Fibroblast of the conjunctiva (primary cell): ENCODE measurements around the gene PRDM8.
"Not testable (repeated sequence)": the region's sequence is repeated elsewhere in the genome, so short reads cannot be mapped to it uniquely, and the experiment has no call there.

Experiments used
- DNase-seq: peaks from one replicate; pipeline ENCODE4 v3.0.0-alpha.2; 2010; ENCODE audit warnings: low read depth

Gene PRDM8

DNA sequence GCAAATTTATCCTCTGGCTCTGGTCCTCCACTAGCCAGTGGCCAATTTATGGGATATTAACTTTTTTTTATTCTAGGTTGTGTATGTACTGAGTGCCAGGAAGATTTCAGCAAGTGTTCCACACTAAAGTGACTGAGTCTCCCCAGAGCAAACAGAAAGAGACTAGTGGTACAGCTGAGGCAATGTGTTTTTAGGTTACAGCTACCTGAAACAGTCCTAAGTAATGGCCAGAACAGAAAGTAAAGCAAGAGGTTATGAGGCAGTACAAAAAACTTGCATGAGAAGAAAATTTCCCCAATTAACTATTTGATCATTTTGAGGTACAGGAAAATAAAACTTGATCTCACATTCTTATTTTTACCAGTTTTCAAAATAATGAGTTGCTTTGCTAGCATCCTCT is 31.2 kb downstream of the PRDM8 start:
- no peak for DNase-seq

DNA sequence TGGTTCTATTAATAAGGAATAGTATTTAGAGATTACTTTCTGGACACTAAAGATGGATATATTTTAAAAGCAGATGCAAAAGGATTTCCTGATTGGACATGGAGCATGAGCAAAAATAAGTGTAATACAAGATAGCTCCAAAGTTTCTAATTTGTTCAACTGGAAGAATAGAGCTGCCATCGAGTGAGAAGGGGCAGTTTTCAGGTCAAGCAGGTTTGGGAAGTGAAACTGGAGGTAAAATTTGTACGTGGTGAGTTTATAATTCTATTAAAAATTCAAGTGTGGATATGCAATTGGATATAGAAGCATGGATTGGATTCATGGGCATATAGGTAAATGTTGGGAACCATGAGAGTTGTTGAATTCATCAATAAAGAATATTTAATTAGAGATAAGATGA is 31.8 kb downstream of the PRDM8 start:
- no peak for DNase-seq

DNA sequence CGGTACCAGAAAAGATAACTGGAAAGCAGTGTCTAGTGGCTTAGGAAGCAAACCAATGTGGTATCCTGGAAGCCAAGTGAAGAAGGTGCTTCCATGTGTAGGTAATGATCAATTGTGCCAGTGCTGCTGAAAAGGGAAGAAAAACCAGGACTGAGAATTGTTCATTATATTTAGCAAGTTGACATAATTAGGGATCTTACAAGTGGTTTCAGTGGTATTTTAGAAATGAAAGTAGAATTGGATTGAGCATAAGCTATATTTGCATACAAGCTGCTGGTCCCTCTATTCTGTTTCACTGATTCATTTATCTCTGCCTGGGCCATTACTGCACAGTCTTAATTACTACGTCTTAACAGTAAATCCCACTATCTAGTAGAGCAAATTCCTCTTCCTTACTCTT is 32.3 kb downstream of the PRDM8 start:
- DNase-seq: no peak

DNA sequence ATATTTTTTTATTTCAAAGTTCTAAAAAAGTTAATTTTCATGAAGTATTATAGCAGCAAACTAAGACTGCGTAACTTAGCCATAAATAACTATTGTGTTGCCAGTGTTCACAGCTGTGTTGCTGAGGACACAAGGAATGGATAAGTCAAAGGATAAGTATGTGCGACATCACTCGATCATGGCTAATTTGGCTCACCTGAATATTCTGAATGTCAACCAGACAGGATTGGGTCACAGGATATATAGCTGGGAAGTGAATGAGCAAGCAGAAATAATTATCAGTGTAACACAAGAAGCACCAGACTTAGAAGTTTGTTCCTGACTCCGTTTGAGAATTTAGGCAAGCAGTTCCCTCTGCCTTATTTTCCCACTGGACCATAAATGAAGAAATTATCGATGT is 33.9 kb downstream of the PRDM8 start:
- no peak for DNase-seq

DNA sequence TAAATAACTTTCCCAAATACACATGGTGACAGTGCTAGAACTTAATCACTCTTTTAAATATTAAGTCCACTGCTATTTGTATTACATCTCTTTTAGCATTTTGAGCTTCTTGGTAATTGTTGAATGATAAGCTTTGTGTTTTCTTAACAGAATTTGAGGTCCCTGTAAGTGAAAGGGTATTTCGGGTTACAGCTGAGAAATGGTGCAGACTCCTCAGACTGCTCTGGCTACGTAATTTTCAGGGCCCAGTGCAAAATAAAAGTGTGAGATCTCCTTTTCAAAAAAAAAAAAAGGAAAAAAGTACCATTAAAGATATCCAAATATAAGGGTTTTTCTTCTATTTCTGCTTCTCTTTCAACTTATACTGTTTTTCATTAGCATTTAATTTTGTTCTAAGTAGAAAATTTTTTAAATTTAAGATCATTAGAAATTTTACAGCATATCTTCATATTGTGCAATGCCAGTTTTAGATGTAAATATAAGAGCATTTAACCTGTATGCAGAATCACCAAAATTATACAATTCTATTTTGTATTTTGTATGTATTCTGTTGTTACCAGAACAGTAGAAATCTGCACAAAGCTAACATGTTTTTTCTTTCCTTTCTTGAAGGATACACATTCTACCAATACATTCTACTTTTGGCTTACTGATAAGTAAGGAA is 35.5 kb downstream of the PRDM8 start:
- DNase-seq: no peak

DNA sequence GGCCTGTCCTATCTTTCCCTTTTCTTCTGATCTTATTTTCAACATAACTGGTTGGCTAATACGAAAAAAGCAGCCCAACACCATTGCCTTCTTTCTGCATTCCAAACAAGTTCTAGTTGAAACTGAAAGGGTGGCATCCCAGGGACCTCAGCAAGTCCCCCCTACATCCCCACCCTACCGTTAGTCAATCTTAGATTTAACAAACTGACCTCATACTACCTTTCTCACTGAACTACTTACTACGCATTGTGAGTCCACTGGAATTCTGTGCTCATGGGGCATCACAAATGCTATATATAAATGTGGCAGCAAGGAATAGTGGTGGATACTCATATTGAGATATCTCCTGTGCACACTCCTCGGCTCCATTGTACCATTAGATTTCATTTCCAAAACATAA is 36.1 kb downstream of the PRDM8 start:
- no peak for DNase-seq

DNA sequence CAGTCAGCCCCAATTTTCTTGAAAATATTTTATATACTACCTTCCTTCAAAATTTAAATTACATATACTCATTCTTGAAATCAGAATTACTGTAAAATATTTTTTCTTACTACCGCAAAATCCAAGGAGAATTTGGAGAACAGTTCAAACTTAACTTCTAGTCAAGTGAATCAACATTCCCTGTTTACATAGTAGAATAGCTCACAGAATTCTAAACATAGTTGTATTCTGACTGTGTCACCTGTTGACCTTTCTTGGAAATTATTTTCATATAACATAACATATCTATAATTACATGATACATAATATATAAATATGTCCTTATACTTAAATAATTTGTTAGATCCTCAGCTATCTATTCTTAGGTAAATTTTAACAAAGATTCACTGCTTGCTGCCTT is 38.1 kb downstream of the PRDM8 start:
- DNase-seq: no peak

DNA sequence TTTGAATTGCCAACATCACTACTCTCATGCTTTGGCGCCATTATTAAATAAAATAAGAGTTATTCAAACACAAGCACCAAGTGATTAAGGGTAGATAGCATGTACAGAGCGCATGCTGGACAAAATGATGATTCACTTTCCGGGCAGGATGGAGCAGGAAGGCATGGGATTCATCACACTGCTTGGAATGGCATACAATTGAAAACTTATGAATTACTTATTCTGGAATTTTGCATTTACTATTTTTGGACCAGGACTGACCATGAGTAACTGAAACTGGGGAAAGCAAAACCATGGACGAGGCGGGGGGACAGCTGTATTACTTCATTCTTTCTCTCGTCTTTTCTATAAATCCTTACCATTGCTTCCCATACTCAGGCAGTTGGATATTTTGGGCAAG is 40.7 kb downstream of the PRDM8 start:
- DNase-seq: peak; percentile 63

DNA sequence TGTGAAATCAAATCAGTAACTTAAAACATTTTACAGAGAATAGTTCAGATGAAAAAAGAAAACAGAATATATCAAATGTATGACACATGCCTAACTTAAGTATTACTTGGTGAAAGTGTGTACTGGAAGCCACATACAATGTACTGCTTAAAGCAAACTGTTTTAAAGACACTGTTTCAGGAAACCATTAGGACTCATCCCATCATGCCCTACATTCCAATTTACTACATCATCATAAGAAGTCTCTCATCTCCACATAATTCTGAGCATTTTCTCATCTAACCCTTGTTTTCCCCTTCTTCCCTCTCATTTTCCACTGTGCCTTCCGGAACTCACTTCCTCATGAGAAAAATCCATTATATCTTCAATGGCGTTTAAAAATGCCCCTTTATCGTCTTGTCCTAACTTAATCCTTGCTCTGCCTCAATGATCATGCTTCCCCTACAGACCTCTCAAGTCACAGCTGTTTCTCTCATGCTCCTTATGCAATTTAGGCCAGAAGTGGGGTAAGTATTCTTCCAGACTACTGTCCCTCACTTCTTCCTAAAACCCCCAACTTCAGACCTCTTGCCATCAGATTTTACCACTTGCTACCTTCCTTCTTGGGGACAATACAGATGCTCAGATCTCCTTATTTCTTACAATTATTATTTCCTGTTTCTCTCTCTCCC is 42.3 kb downstream of the PRDM8 start:
- no peak for DNase-seq

DNA sequence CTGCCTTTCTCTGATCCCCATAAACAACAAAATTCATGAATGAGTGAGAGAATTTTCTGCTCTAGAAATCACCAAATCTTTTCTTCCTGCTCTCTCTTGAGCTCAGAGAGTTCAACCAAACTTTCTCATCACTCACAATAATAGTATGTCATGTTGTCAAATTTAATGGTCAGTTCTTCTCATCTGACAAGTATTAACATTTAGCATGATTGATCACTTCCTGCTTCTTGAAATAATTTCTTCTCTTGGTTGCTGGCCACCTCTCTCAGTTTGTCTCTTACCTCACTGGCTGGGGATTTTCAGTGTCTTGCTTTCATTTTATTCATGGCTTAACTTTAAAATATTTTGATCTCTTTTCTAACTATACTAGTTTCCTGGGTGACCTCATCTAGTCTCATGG is 43.7 kb downstream of the PRDM8 start:
- no peak for DNase-seq

DNA sequence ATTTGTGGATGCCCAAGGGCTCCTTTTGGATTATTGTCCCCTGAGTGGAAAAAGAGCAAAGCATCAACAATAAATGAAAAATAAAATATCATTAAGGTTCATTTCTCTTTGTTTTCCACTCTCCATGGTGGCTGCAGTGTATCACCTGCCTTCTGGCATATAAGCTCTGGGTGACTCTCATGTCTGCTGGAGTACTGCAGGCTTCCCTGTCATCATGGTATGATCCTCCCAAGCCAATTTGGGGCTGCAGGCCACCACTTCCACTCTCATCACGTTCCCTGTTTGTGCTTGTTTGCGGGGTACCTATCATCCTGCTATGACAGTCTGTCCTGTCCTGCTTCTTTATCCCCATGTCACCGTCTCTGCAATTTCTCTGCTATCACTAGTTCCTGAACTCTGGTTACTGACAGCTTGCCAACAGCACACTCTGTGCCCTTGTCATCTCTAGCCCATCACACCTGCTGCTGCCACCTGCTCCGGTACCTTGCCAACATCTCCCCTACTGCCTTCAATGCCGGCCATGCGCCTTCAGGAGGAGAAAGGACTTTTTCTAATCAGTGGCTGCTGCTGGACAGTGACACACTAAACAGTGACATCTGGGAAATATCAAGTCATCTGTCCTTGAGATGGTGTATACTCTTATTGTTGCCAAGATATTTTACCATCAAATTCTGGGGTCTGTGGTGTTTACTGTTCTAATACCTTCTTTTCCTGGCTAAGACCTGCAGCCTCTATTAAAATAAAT is 46.1 kb downstream of the PRDM8 start:
- DNase-seq: no peak

DNA sequence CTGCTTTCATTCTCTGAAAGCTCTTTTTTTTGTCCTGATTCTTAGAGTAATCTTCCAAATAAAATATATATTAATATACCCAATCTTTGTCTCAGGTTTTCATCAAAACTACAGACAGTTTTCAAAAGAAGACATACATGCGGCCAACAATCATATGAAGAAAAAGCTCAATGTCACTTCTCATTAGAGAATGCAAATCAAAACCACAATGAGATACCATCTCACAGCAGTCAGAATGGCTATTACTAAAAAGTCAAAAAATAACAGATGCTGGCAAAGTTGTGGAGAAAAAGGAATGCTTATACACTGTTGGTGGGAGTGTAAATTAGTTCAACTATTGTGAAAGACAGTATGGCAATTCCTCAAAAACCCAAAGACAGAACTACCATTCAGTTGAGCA is 50.2 kb downstream of the PRDM8 start:
- DNase-seq: not testable (repeated sequence)

DNA sequence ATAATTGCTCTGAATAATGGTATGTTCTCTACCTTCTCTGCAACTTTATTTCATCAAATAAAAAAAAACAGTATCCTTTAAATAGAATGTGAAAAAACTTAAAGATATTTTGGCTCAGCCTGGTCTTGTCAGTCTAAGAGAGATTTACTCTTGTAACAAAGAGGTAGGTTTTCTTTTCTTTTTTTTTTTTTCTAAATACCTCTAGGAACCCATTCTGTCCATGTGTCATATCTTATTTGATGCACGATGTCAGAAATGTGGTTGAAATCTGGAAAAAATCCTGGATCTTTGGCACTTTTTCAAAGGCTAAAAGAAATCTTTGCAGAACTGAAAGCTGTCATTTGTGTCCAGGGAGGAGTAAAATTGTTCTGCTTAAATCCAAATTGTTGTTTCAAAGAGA is 51.8 kb downstream of the PRDM8 start:
- no peak for DNase-seq

DNA sequence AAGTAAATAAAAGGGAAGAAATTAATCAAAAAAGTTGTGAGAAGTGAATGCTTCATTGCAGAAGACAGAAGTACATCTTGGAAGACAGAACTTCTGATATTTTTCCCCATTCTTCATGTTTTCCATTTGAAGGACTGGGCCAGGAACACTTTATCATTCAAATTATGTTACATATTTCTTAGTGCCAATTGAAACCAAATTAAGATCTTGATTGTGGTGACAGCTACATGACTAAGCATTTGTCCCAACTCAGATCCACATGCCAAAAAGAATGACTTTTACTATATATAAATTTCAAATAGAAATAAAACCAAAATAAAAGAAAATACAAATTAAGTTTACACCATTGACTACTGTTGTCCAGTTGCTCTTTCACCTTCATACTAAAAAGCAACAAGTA is 55.1 kb downstream of the PRDM8 start:
- DNase-seq: no peak

DNA sequence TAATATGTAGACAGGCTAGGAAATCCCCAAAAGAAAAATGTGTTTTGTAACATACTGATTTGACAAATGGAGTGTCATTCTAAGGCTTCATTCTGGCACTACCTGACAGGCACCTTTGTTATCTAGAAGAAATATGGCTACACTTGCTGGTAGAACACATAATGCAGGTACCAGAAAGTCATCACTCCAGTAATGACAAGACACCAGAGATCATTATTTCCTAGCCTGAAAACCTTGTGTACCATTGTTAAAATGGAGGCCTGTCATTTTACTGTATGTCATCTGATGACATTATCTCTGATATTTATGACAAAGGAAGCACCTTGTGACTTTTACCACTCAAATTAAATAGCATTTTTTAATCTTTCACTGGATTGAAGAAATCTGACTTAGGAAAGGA is 55.6 kb downstream of the PRDM8 start:
- DNase-seq: no peak

DNA sequence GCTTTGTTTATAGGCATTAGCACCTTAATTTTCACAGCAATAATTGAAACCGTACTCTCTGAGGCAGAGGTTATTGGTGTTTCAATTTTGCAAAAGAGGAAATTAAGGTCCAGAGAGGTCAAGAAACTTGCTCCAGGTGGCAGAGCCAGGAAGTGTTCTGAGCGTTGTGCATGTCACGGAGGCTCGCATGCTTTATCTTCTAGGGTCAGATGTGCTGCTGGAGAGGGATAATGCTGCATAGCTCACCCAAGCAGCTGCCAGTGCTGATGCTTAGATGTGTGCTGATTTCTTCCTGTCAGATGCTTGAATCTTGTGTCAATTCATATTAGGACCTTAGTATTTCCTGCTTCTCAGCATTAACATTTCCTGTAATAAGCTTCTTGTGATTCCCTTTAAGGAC is 56.2 kb downstream of the PRDM8 start:
- no peak for DNase-seq
